Tibial nerve (tissue), 4 donors: ENCODE data around the gene KLC1. TPM values are rescaled to one million over a fixed set of nuclear protein-coding genes. Genes with fewer than 3 reads are reported as not detected.

Experiments used
- DNase-seq, 2 donors: peaks; one replicate each; pipeline ENCODE4 v3.0.0-alpha.2; 2019; ENCODE audit warnings: low spot score in 2 of 2
- H3K27ac ChIP-seq, 4 donors: fragments of 200-600 bp; sonication (generic) in 3 of 4; one replicate each; pipeline ENCODE4 v1.5.1; 2017 to 2019; ENCODE audit warnings: mild to moderate bottlenecking in 1 of 4
- H3K27me3 ChIP-seq, 2 donors: fragments of 200-600 bp; sonication (generic) in 1 of 2; one replicate each; pipeline versions ENCODE4 v1.5.1 to v1.6.0; 2017 to 2019
- H3K36me3 ChIP-seq, 3 donors: fragments of 200-600 bp; sonication (generic); one replicate each; pipeline ENCODE4 v1.5.1; 2018 to 2019
- H3K4me1 ChIP-seq, 4 donors: fragments of 200-600 bp; sonication (generic) in 3 of 4; one replicate each; pipeline ENCODE4 v1.5.1; 2017 to 2019
- H3K4me3 ChIP-seq, 4 donors: fragments of 200-600 bp; sonication (generic) in 3 of 4; one replicate each; pipeline ENCODE4 v1.5.1; 2017 to 2019; ENCODE audit warnings: mild to moderate bottlenecking in 1 of 4, moderate library complexity in 1 of 4
- H3K9me3 ChIP-seq, 4 donors: fragments of 200-600 bp; sonication (generic) in 3 of 4; one replicate each; pipeline ENCODE4 v1.5.1; 2017 to 2019
- CTCF ChIP-seq, 5 experiments: fragments of 200-600 bp in 3 of 5; fragments of 450-650 bp in 2 of 5; sonication (generic) in 3 of 5; IDR thresholded peaks; one replicate each; pipeline ENCODE4 v1.5.1; 2016 to 2019; ENCODE audit warnings: antibody characterized with exemption in 5 of 5, mild to moderate bottlenecking in 3 of 5, moderate library complexity in 2 of 5
- EP300 ChIP-seq, 2 donors: sonication (generic); formaldehyde crosslinking; IDR thresholded peaks; one replicate each; pipeline ENCODE4 v1.6.1; 2017; ENCODE audit warnings: antibody characterized with exemption in 2 of 2, mild to moderate bottlenecking in 1 of 2
- POLR2A ChIP-seq, 2 donors: fragments of 450-650 bp; IDR thresholded peaks; one replicate each; pipeline ENCODE4 v1.6.1; 2017; ENCODE audit warnings: antibody characterized with exemption in 2 of 2, mild to moderate bottlenecking in 2 of 2, moderate library complexity in 2 of 2
- WGBS, 2 donors: methylation state at CpG; one replicate each; pipeline ENCODE4 v1.1.5; 2018; 5-methylcytosine and 5-hydroxymethylcytosine counted together
- total RNA-seq, 4 donors: library from RNA; depleted of rRNA; stranded (reverse); fragments of >200 nt; gene quantifications; one replicate each; pipeline ENCODE4 v1.1.0, GENCODE V29; 2016

The KLC1 gene
- total RNA-seq, 4 donors from 2014 or later: 402 to 561 (median 495) TPM

GRCh38 chr14:103634156-103634555, 5.1 kb downstream of the KLC1 start:
- Histone ChIP-seq H3K27me3 (no peaks in the 10 kb centered on the region), H3K4me1 (peaks cover 0 to 81% (median 34%) of the 10 kb centered on the region in 4 donors), H3K36me3 (peaks cover 0 to 8% (median 0%) of the 10 kb centered on the region in 3 donors), H3K4me3 (no peak overlapping the region), H3K27ac (peak overlapping the region in 2 of 4 donors; percentile 23 to 52), H3K9me3 (no peaks in the 10 kb centered on the region)
- no peak for DNase-seq
- TF ChIP-seq EP300 (IDR thresholded peaks at IDR 0.05) (no peak), CTCF (IDR thresholded peaks at IDR 0.05) (no peak), POLR2A (IDR thresholded peaks at IDR 0.05) (no peak)
- 56 to 68% methylated on average over 4 of the region's 4 CpGs for WGBS, 2 donors

DNA sequence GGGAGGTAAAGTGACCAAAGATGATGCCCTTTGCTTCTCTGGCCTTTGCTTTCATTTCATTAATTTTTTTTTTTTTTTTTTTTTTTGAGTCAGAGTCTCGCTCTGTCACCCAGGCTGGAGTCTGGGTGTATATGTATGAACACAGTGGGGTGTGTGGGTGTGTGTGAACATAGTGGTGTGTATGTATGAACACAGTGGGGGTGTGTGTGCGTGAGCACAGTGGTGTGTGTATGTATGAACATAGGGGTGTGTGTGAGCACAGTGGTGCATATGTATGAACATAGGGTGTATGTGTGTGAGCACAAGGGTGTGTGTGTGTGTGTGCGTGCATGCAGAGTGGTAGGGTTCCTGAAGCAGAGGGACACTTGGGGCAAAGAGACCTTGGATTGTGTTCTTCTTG, 9.6 kb downstream of the KLC1 start:
- Histone ChIP-seq H3K27ac (peak overlapping the region in 1 of 4 donors; percentile 67), H3K9me3 (no peaks in the 10 kb centered on the region), H3K4me1 (peaks cover 0 to 78% (median 20%) of the 10 kb centered on the region in 4 donors), H3K36me3 (peaks cover 0 to 5% (median 0%) of the 10 kb centered on the region in 3 donors), H3K4me3 (no peak overlapping the region), H3K27me3 (no peaks in the 10 kb centered on the region)
- WGBS, 2 donors: 66 to 67% methylated on average over 3 of the region's 3 CpGs
- TF ChIP-seq CTCF (IDR thresholded peaks at IDR 0.05): no peak
- no peak for TF ChIP-seq POLR2A (IDR thresholded peaks at IDR 0.05)
- no peak for TF ChIP-seq EP300 (IDR thresholded peaks at IDR 0.05)
- no peak for DNase-seq

DNA sequence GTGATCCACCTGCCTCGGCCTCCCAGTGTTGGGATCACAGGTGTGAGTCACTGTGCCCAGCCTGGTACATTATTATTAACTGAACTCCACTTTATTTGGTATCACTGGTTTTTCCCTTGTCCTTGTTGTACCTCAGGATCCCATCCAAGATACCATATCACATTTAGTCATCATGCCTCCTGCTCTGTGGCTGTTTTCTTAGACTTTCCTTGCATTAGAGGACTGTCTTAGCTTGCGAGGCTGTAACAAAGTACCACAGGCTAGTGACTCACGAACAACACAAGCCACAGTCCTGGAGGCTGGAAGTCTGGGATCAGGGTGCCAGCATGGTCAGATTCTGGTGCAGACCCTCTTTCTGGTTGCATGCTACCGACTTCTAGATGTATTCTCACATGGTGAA, 12.2 kb downstream of the KLC1 start:
- DNase-seq: no peak
- H3K4me3 ChIP-seq: no peak overlapping the region
- peaks cover 0 to 5% (median 0%) of the 10 kb centered on the region in 3 donors for H3K36me3 ChIP-seq
- no peaks in the 10 kb centered on the region for H3K9me3 ChIP-seq
- no peak overlapping the region for H3K27ac ChIP-seq
- H3K27me3 ChIP-seq: no peaks in the 10 kb centered on the region
- H3K4me1 ChIP-seq: peaks cover 0 to 61% (median 16%) of the 10 kb centered on the region in 4 donors
- 82 to 93% methylated on average over 4 of the region's 4 CpGs for WGBS, 2 donors
- TF ChIP-seq EP300 (IDR thresholded peaks at IDR 0.05): no peak
- no peak for TF ChIP-seq POLR2A (IDR thresholded peaks at IDR 0.05)

DNA sequence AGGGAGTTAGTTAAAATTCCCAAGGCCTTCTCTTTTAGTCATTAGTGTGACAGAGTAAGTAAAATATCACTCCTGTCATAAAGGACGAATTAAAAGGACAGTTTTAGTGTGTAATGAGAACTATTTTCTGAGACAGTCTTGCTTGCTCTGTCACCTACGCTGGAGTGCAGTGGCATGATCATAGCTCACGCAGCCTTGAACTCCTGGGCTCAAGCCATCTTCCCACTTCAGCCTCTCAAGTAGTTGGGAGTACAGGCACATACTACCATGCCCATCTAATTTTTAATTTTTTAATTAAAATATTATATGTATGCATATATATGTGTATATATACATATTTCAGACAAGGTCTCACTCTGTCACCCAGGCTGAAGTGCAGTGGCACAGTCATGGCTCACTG, 17.2 kb downstream of the KLC1 start:
- Histone ChIP-seq H3K9me3 (no peaks in the 10 kb centered on the region), H3K27ac (no peak overlapping the region), H3K4me3 (no peak overlapping the region), H3K36me3 (peaks cover 0 to 7% (median 0%) of the 10 kb centered on the region in 3 donors), H3K27me3 (no peaks in the 10 kb centered on the region), H3K4me1 (peaks cover 0 to 45% (median 0%) of the 10 kb centered on the region in 4 donors)
- WGBS, 2 donors: 86 to 96% methylated on average over 3 of the region's 3 CpGs
- DNase-seq: no peak
- TF ChIP-seq POLR2A (IDR thresholded peaks at IDR 0.05) (no peak), EP300 (IDR thresholded peaks at IDR 0.05) (no peak), CTCF (IDR thresholded peaks at IDR 0.05) (no peak)

DNA sequence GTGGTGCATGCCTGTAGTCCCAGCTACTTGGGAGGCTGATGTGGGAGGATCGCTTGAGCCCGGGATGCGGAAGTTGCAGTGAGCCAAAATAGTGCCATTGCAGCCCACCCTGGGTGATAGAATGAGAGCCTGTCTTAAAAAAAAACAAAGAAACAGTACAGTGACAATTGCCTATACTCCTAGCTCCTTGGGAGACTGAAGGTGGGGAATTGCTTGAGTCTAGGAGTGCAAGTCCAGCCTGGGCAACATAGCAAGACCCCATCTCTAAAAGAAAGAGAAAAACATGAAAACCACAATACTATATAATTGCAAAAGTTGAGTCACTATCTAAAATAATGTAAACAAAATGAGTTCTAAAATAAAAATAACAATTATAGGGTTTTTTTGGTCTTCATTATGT, 20.0 kb downstream of the KLC1 start:
- Histone ChIP-seq H3K4me1 (peaks cover 0 to 53% (median 14%) of the 10 kb centered on the region in 4 donors), H3K36me3 (peaks cover 0 to 7% (median 0%) of the 10 kb centered on the region in 3 donors)
- no peak for DNase-seq

More for the DNA sequence above, 20.0 kb downstream of the KLC1 start:
- TF ChIP-seq CTCF (IDR thresholded peaks at IDR 0.05) (no peak), POLR2A (IDR thresholded peaks at IDR 0.05) (no peak), EP300 (IDR thresholded peaks at IDR 0.05) (no peak)
- Histone ChIP-seq H3K27ac (no peak overlapping the region), H3K4me3 (no peak overlapping the region), H3K9me3 (no peaks in the 10 kb centered on the region), H3K27me3 (no peaks in the 10 kb centered on the region)
- WGBS, 2 donors: 96 to 100% methylated on average over 3 of the region's 3 CpGs
